T-helper 2 cell treated with Interferon-gamma antibody and Interleukin-4, amounts not matched to agents 5 μg/mL and 100 μg/mL, for 36 hours (primary cell): Measurements from ENCODE around the gene ILKAP.

Experiments used
- DNase-seq: peaks from one replicate; pipeline ENCODE4 v3.0.0; 2021; ENCODE audit warnings: low spot score
- H3K27ac Mint-ChIP-seq: one replicate; pipeline ENCODE4 v1.8.0; 2021; ENCODE audit warnings: mild to moderate bottlenecking, mixed read lengths
- H3K27me3 Mint-ChIP-seq: one replicate; pipeline ENCODE4 v1.8.0; 2021; ENCODE audit warnings: low read depth, mixed read lengths
- H3K36me3 Mint-ChIP-seq: one replicate; pipeline ENCODE4 v1.8.0; 2021; ENCODE audit warnings: low read depth, mixed read lengths
- H3K4me1 Mint-ChIP-seq: one replicate; pipeline ENCODE4 v1.8.0; 2021; ENCODE audit warnings: low read depth, mixed read lengths
- H3K4me3 Mint-ChIP-seq: one replicate; pipeline ENCODE4 v1.8.0; 2022; ENCODE audit warnings: mild to moderate bottlenecking, moderate library complexity, mixed read lengths
- H3K9me3 Mint-ChIP-seq: one replicate; pipeline ENCODE4 v1.8.0; 2021; ENCODE audit warnings: mixed read lengths

Gene ILKAP

GRCh38 chr2:238121511-238122286 lies 81.8 kb downstream of the ILKAP start:
- no peak for DNase-seq
- H3K36me3 Mint-ChIP-seq, result no peaks in the 10 kb centered on the region
- H3K27me3 Mint-ChIP-seq, result peaks cover 4% of the 10 kb centered on the region
- no peaks in the 10 kb centered on the region for H3K4me1 Mint-ChIP-seq
- no peak overlapping the region for H3K4me3 Mint-ChIP-seq
- no peak overlapping the region for H3K27ac Mint-ChIP-seq
- H3K9me3 Mint-ChIP-seq, result no peaks in the 10 kb centered on the region

DNA sequence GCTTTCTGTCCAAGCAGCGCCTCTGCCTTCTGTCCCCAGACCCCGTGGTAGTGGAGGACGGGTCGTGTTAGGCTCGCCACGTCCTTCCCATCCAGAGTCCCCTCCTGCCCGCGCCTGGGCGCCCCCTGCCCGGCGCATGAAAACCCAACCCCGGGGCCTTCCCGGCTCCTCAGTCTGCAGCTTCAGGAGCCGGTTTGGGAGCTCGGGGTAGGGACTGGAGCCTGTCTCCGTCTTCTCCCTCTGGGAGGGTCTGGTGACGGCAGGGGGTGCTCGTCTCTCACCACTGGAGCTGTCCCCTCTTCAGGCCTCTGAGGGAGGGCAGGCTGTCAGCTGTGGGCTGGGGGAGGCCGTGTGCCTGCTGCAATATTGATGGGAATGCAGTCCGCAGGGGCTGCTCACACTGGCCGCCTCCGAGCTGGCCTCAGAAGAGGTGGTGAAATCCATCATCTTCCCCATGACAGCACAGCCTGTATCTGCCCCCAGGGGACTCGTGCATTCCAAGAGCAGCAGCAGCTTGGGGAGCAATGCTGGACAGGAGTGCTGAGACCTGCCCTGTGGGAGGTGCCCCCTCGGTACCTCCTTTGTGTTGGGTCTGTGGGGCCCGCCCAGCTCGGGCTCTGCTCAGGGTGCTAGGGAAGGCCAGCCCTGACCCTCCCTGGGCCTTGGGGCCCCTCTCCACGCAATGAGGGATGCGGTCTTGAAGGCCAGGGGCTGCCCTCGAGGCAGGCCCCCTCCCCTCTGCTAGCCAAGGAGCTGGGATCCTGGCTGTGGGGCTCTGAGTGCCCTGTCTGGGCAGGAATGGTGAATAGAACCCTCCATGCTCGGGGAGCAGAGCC lies 82.8 kb downstream of the ILKAP start:
- Mint-ChIP-seq H3K4me1 (no peaks in the 10 kb centered on the region), H3K27me3 (peaks cover 4% of the 10 kb centered on the region), H3K9me3 (no peaks in the 10 kb centered on the region), H3K36me3 (no peaks in the 10 kb centered on the region), H3K27ac (no peak overlapping the region), H3K4me3 (no peak overlapping the region)
- no peak for DNase-seq
